Body of pancreas (tissue), 4 donors: ENCODE data around the gene ACTR5.

Experiments used
- CTCF ChIP-seq, 7 experiments: fragments of 450-650 bp in 4 of 7; fragments of 200-600 bp in 3 of 7; sonication (generic) in 3 of 7; IDR thresholded peaks; one replicate each; pipeline ENCODE4 v1.5.1; 2016 to 2019; ENCODE audit warnings: antibody characterized with exemption in 7 of 7
- POLR2A ChIP-seq, 3 donors: fragments of 450-650 bp; IDR thresholded peaks; one replicate each; pipeline ENCODE4 v1.6.1; 2016; ENCODE audit warnings: antibody characterized with exemption in 3 of 3, mild to moderate bottlenecking in 2 of 3

DNA sequence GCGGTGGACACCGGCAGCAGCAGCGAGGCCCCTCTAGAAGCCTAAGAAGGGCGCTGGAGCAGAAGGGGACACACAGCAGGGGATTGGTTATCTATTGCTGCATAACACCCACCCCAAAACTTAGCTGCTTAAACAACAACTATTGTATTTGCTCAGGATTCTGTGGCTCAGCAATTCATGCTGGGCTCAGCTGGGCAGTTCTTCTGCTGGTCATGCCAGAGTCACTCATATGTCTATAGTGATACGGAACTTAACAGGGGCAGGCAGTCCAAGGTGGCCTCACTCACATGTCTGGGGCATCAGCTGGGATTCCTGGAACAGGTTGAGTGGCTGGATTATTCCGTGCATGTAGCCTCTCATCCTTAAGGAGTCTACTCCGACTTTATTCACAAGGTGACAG, 39.6 kb downstream of the ACTR5 start:
- TF ChIP-seq POLR2A (IDR thresholded peaks at IDR 0.05), result no peak
- no peak for TF ChIP-seq CTCF (IDR thresholded peaks at IDR 0.05)
